Endodermal cell (in vitro differentiated cells): ENCODE measurements around the gene STXBP6. TPM values are rescaled to one million over a fixed set of nuclear protein-coding genes. Genes with fewer than 3 reads are reported as not detected.

ENCODE experiments used
- DNase-seq: peaks from one replicate; pipeline ENCODE4 v3.0.0-alpha.2; 2017
- H3K27ac ChIP-seq: 2 replicates; pipeline ENCODE4 v1.5.1; 2013; ENCODE audit warnings: mild to moderate bottlenecking, low read depth, low read length, moderate library complexity
- H3K27me3 ChIP-seq: 2 replicates; pipeline ENCODE4 v1.6.1; 2013; ENCODE audit warnings: mild to moderate bottlenecking, low read length, moderate library complexity; ENCODE audit not compliant: insufficient read depth, control insufficient read depth, poor library complexity, severe bottlenecking
- H3K36me3 ChIP-seq: 2 replicates; pipeline ENCODE4 v1.7.0; 2013; ENCODE audit warnings: mild to moderate bottlenecking, low read length, moderate library complexity; ENCODE audit not compliant: control insufficient read depth, insufficient read depth
- H3K4me1 ChIP-seq: one replicate; pipeline ENCODE4 v1.7.0; 2013; ENCODE audit warnings: low read length; ENCODE audit not compliant: control insufficient read depth, insufficient read depth
- H3K4me3 ChIP-seq: 2 replicates; pipeline ENCODE4 v1.5.1; 2013; ENCODE audit warnings: mild to moderate bottlenecking, low read length, moderate library complexity
- H3K9ac ChIP-seq: 2 replicates; pipeline ENCODE4 v1.6.1; 2013; ENCODE audit warnings: mild to moderate bottlenecking, low read length, moderate library complexity; ENCODE audit not compliant: poor library complexity, severe bottlenecking; ENCODE audit errors: extremely low read depth
- H3K9me3 ChIP-seq: 2 replicates; pipeline ENCODE4 v1.6.1; 2013; ENCODE audit warnings: mild to moderate bottlenecking, low read length, moderate library complexity; ENCODE audit not compliant: control insufficient read depth
- H3K27ac Mint-ChIP-seq: 2 replicates; pipeline ENCODE4 v1.8.0; 2020; ENCODE audit warnings: mixed read lengths
- H3K27me3 Mint-ChIP-seq: 2 replicates; pipeline ENCODE4 v1.8.0; 2021; ENCODE audit warnings: mild to moderate bottlenecking, mixed read lengths; ENCODE audit not compliant: insufficient read depth
- H3K36me3 Mint-ChIP-seq: 2 replicates; pipeline ENCODE4 v1.8.0; 2020; ENCODE audit warnings: low read depth, mixed read lengths
- H3K4me1 Mint-ChIP-seq: 2 replicates; pipeline ENCODE4 v1.8.0; 2020; ENCODE audit warnings: mixed read lengths
- H3K4me3 Mint-ChIP-seq: 2 replicates; pipeline ENCODE4 v1.8.0; 2020; ENCODE audit warnings: mild to moderate bottlenecking, moderate library complexity, mixed read lengths
- H3K9me3 Mint-ChIP-seq: 2 replicates; pipeline ENCODE4 v1.8.0; 2020; ENCODE audit warnings: mild to moderate bottlenecking, mixed read lengths
- WGBS, 2 experiments: methylation state at CpG; one replicate each; pipeline versions ENCODE4 v1.1.5 to v1.1.7; 2013; ENCODE audit warnings: missing lambda C conversion rate in 2 of 2, mixed read lengths in 1 of 2; ENCODE audit not compliant: insufficient coverage in 1 of 2, insufficient read length in 1 of 2; 5-methylcytosine and 5-hydroxymethylcytosine counted together
- total RNA-seq, 2 donors: library from RNA; stranded (reverse); fragmentation: NEBNext Ultra II Directional in 1 of 2; extraction: Animal tissue kit (Norgen Biotek cat#: 25700) in 1 of 2; gene quantifications; 2 replicates in 1 of 2; 3 replicates in 1 of 2; pipeline ENCODE4 v1.2.1, GENCODE V29; 2021
- TF ChIP-seq, protein P1 (sequence below): fragments of 200-600 bp; sonication (generic); conservative IDR thresholded peaks from 2 replicates; pipeline ENCODE4 v1.5.0; 2021; ENCODE audit warnings: antibody characterized with exemption, mild to moderate bottlenecking

The STXBP6 gene
- total RNA-seq, 2 donors from 2014 or later = 0.64 to 1.5 TPM

DNA sequence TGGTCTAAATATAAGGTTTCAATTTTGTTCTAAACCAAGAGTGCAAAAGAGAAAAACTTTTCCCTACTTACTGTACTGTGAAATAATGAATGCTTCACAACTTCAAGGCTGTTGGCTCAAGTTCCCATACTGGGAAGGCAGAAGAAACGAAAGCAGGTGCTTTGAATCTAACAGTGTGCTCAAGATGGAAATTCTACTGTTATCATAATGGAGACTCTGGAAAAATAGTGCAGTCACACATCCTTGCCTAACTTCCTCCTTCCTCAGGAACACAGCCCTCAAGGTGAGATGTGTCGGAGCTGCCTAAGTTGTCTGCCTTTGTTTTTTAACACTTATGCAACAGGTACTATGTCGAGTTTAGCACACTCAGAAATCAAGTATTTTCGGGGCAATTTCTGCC lies 131.1 kb downstream of the STXBP6 start:
- no peak for DNase-seq
- H3K4me1 Mint-ChIP-seq = peaks cover 19% of the 10 kb centered on the region
- Histone ChIP-seq H3K9ac (no peak overlapping the region), H3K27ac (no peak overlapping the region), H3K4me3 (no peak overlapping the region), H3K9me3 (no peaks in the 10 kb centered on the region), H3K4me1 (no peaks in the 10 kb centered on the region), H3K27me3 (peaks cover 17% of the 10 kb centered on the region), H3K36me3 (no peaks in the 10 kb centered on the region)
- no peak overlapping the region for H3K27ac Mint-ChIP-seq
- peaks cover 11% of the 10 kb centered on the region for H3K27me3 Mint-ChIP-seq
- WGBS, 2 experiments = 71 to 91% methylated on average over 1 to 4 of the region's 4 CpGs
- no peak overlapping the region for H3K4me3 Mint-ChIP-seq
- TF ChIP-seq, protein P1, sequence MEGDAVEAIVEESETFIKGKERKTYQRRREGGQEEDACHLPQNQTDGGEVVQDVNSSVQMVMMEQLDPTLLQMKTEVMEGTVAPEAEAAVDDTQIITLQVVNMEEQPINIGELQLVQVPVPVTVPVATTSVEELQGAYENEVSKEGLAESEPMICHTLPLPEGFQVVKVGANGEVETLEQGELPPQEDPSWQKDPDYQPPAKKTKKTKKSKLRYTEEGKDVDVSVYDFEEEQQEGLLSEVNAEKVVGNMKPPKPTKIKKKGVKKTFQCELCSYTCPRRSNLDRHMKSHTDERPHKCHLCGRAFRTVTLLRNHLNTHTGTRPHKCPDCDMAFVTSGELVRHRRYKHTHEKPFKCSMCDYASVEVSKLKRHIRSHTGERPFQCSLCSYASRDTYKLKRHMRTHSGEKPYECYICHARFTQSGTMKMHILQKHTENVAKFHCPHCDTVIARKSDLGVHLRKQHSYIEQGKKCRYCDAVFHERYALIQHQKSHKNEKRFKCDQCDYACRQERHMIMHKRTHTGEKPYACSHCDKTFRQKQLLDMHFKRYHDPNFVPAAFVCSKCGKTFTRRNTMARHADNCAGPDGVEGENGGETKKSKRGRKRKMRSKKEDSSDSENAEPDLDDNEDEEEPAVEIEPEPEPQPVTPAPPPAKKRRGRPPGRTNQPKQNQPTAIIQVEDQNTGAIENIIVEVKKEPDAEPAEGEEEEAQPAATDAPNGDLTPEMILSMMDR = no peak
- H3K9me3 Mint-ChIP-seq = no peaks in the 10 kb centered on the region
- no peaks in the 10 kb centered on the region for H3K36me3 Mint-ChIP-seq

GRCh38 chr14:24915958-24916595 lies 133.9 kb downstream of the STXBP6 start:
- no peak overlapping the region for H3K27ac Mint-ChIP-seq
- WGBS, 2 experiments = 94 to 100% methylated on average over 1 of the region's 2 CpGs

GRCh38 chr14:24915403-24915921 lies 134.5 kb downstream of the STXBP6 start:
- no peak overlapping the region for H3K27ac ChIP-seq
- H3K4me1 ChIP-seq = no peaks in the 10 kb centered on the region
- Mint-ChIP-seq H3K9me3 (no peaks in the 10 kb centered on the region), H3K36me3 (no peaks in the 10 kb centered on the region), H3K4me1 (peaks cover 19% of the 10 kb centered on the region), H3K4me3 (no peak overlapping the region), H3K27ac (no peak overlapping the region), H3K27me3 (peaks cover 7% of the 10 kb centered on the region)
- H3K4me3 ChIP-seq = no peak overlapping the region
- peaks cover 4% of the 10 kb centered on the region for H3K27me3 ChIP-seq
- TF ChIP-seq, protein P1 = no peak
- WGBS, 2 experiments = no CpG with 5 or more reads among the region's 1 CpG
- DNase-seq = no peak
- no peak overlapping the region for H3K9ac ChIP-seq
- H3K9me3 ChIP-seq = no peaks in the 10 kb centered on the region
- no peaks in the 10 kb centered on the region for H3K36me3 ChIP-seq

More at GRCh38 chr14:24915958-24916595, 133.9 kb downstream of the STXBP6 start:
- TF ChIP-seq, protein P1 = no peak
- Mint-ChIP-seq H3K27me3 (peaks cover 9% of the 10 kb centered on the region), H3K4me1 (peaks cover 19% of the 10 kb centered on the region), H3K9me3 (no peaks in the 10 kb centered on the region), H3K36me3 (no peaks in the 10 kb centered on the region), H3K4me3 (no peak overlapping the region)
- Histone ChIP-seq H3K27me3 (peaks cover 4% of the 10 kb centered on the region), H3K27ac (no peak overlapping the region), H3K4me1 (no peaks in the 10 kb centered on the region), H3K9me3 (no peaks in the 10 kb centered on the region), H3K36me3 (no peaks in the 10 kb centered on the region), H3K9ac (no peak overlapping the region), H3K4me3 (peak overlapping the region; percentile 21)
- DNase-seq = no peak
